CD4-positive, alpha-beta T cell (primary cell): ENCODE data around the gene ZNF77. TPM values are rescaled to one million over a fixed set of nuclear protein-coding genes. Genes with fewer than 3 reads are reported as not detected.

Source experiments
- ATAC-seq: fragments of 200-7000 bp; cut with Tn5 transposase; one replicate; pipeline ENCODE4 v1.10.0; 2022; ENCODE audit warnings: mild to moderate bottlenecking; ENCODE audit not compliant: poor library complexity
- CTCF ChIA-PET: fragments of 350-600 bp; sonication (Branson Sonifier 250); formaldehyde crosslinking; loops from one replicate; lab custom pipeline; 2021; ENCODE audit warnings: antibody characterized with exemption, inconsistent platforms; lab: Charles Lee
- POLR2A ChIA-PET: fragments of 350-600 bp; sonication (Branson Sonifier 250); formaldehyde crosslinking; loops from one replicate; lab custom pipeline; 2021; ENCODE audit warnings: antibody characterized with exemption, inconsistent platforms; lab: Charles Lee
- DNase-seq, 14 experiments: peaks; one replicate each; pipeline ENCODE4 v3.0.0-alpha.2; 2013 to 2020; ENCODE audit warnings: mixed read lengths in 2 of 14
- H3K27ac ChIP-seq, 2 donors: one replicate each; pipeline versions ENCODE4 v1.5.1 to v1.7.0; 2013; ENCODE audit warnings: low read length in 2 of 2, low read depth in 1 of 2, mild to moderate bottlenecking in 1 of 2
- H3K27me3 ChIP-seq, 2 experiments: 1 replicate in 1 of 2; 2 replicates in 1 of 2; pipeline versions ENCODE4 v1.6.1 to v1.7.0; 2013; ENCODE audit warnings: low read length in 2 of 2, control low read depth in 1 of 2, mild to moderate bottlenecking in 1 of 2, moderate library complexity in 1 of 2; ENCODE audit not compliant: insufficient read depth in 2 of 2, control insufficient read depth in 1 of 2
- H3K36me3 ChIP-seq: one replicate; pipeline ENCODE4 v1.6.1; 2013; ENCODE audit warnings: low read length, control low read depth; ENCODE audit not compliant: insufficient read depth
- H3K4me1 ChIP-seq: one replicate; pipeline ENCODE4 v1.6.1; 2013; ENCODE audit warnings: low read length, control low read depth; ENCODE audit not compliant: insufficient read depth
- H3K4me3 ChIP-seq: one replicate; pipeline ENCODE4 v1.5.1; 2013; ENCODE audit warnings: mild to moderate bottlenecking, low read length, moderate library complexity
- H3K9me3 ChIP-seq, 2 experiments: 1 replicate in 1 of 2; 2 replicates in 1 of 2; pipeline versions ENCODE4 v1.6.1 to v1.7.0; 2013; ENCODE audit warnings: low read length in 2 of 2, mild to moderate bottlenecking in 2 of 2, control low read depth in 1 of 2, moderate library complexity in 1 of 2; ENCODE audit not compliant: control insufficient read depth in 1 of 2, insufficient read depth in 1 of 2
- H3K27ac Mint-ChIP-seq: one replicate; pipeline ENCODE4 v1.8.0; 2020; ENCODE audit warnings: mixed read lengths
- H3K27me3 Mint-ChIP-seq: one replicate; pipeline ENCODE4 v1.8.0; 2021; ENCODE audit warnings: mixed read lengths
- H3K36me3 Mint-ChIP-seq: one replicate; pipeline ENCODE4 v1.8.0; 2021; ENCODE audit warnings: low read depth, mixed read lengths
- H3K4me1 Mint-ChIP-seq: one replicate; pipeline ENCODE4 v1.8.0; 2021; ENCODE audit warnings: low read depth, mixed read lengths
- H3K4me3 Mint-ChIP-seq: one replicate; pipeline ENCODE4 v1.8.0; 2020; ENCODE audit warnings: mild to moderate bottlenecking, mixed read lengths
- H3K9me3 Mint-ChIP-seq: one replicate; pipeline ENCODE4 v1.8.0; 2020; ENCODE audit warnings: mixed read lengths
- CTCF ChIP-seq: fragments of 200-600 bp; IDR thresholded peaks from one replicate; pipeline ENCODE4 v1.8.0; 2022; ENCODE audit warnings: antibody characterized with exemption, mild to moderate bottlenecking
- intact Hi-C, 2 experiments: fragments of 100-400 bp; cut with DNase I in 1 of 2; cut with micrococcal nuclease in 1 of 2; formaldehyde crosslinking; loops; one replicate each; pipeline versions ENCODE4 v1.15.1 to v1.9.0; 2023 to 2025; cut with DNase I, micrococcal nuclease
- total RNA-seq, 174 experiments: library from RNA in 2 of 174; stranded (reverse) in 2 of 174; gene quantifications; one replicate each; pipeline ENCODE4 v1.2.3 and lab custom pipeline; 2021 to 2026

The ZNF77 gene
- total RNA-seq, 2 experiments from 2014 or later: 2.0 to 2.4 TPM

GRCh38 chr19:2957160-2957559 is 12.4 kb upstream of the ZNF77 start:
- Mint-ChIP-seq H3K9me3 (no peaks in the 10 kb centered on the region), H3K27ac (no peak overlapping the region), H3K36me3 (no peaks in the 10 kb centered on the region), H3K27me3 (peaks cover 2% of the 10 kb centered on the region), H3K4me1 (peaks cover 4% of the 10 kb centered on the region), H3K4me3 (no peak overlapping the region)
- peaks cover under 1% of the 10 kb centered on the region for H3K4me1 ChIP-seq
- no peak for DNase-seq
- no peaks in the 10 kb centered on the region for H3K9me3 ChIP-seq
- H3K36me3 ChIP-seq: no peaks in the 10 kb centered on the region
- POLR2A ChIA-PET: no interaction called here
- no peak for ATAC-seq
- no peak overlapping the region for H3K4me3 ChIP-seq
- no peak for TF ChIP-seq CTCF
- H3K27me3 ChIP-seq: no peaks in the 10 kb centered on the region
- intact Hi-C loops: loop anchor here in 1 of 2 experiments (10.0 kb wide), 2 partner anchors 318 to 478 kb away; no protein-coding TSS in a partner anchor
- CTCF ChIA-PET: interaction anchor here (1.3 kb wide), 1 partner anchor 151 kb away, joined by 5 read pairs; no protein-coding TSS in a partner anchor
- H3K27ac ChIP-seq: no peak overlapping the region

- no peak overlapping the region for H3K4me3 Mint-ChIP-seq
- H3K27ac Mint-ChIP-seq: no peak overlapping the region
- H3K36me3 Mint-ChIP-seq: peaks cover 8% of the 10 kb centered on the region
- H3K27me3 ChIP-seq: no peaks in the 10 kb centered on the region
- TF ChIP-seq CTCF: no peak
- no peaks in the 10 kb centered on the region for H3K27me3 Mint-ChIP-seq
- ChIA-PET CTCF (no interaction called here), POLR2A (interaction anchor here (0.6 kb wide), 1 partner anchor 1718 kb away, joined by 3 read pairs; no protein-coding TSS in a partner anchor)
- H3K4me3 ChIP-seq: no peak overlapping the region
- H3K4me1 Mint-ChIP-seq: peaks cover 25% of the 10 kb centered on the region
- H3K9me3 Mint-ChIP-seq: no peaks in the 10 kb centered on the region
- intact Hi-C loops: loop anchor here in 1 of 2 experiments (5.0 to 10.0 kb wide), 3 partner anchors 234 to 482 kb away; partner anchors contain the start of gene NCLN
- H3K9me3 ChIP-seq: no peaks in the 10 kb centered on the region
- DNase-seq: no peak
- peaks cover 12% of the 10 kb centered on the region for H3K4me1 ChIP-seq
- ATAC-seq: no peak
- H3K27ac ChIP-seq: no peak overlapping the region
- no peaks in the 10 kb centered on the region for H3K36me3 ChIP-seq
These were observed 8.2 kb upstream of the ZNF77 start for GRCh38 chr19:2952953-2953481.

GRCh38 chr19:2950286-2951124 is 5.7 kb upstream of the ZNF77 start:
- Histone ChIP-seq H3K4me1 (peaks cover 16% of the 10 kb centered on the region), H3K9me3 (no peaks in the 10 kb centered on the region), H3K27me3 (no peaks in the 10 kb centered on the region), H3K27ac (peak overlapping the region; percentile 97 to 98), H3K36me3 (no peaks in the 10 kb centered on the region), H3K4me3 (peak overlapping the region; percentile 82)
- peaks cover 8% of the 10 kb centered on the region for H3K36me3 Mint-ChIP-seq
- intact Hi-C loops: loop anchor here (1.0 to 10.0 kb wide), 6 partner anchors 50 to 484 kb away; partner anchors contain the start of genes NCLN (in 2 of the 2), TLE5 (in 1 of the 2) and ZNF57 (in 1 of the 2)
- ChIA-PET CTCF (interaction anchor here (0.7 to 2.6 kb wide), 19 partner anchors 8 to 402 kb away, joined by 3 to 26 read pairs (median 4); partner anchors contain the start of gene ZNF555), POLR2A (interaction anchor here (0.6 to 2.3 kb wide), 33 partner anchors 9 to 1297 kb away, joined by 3 to 25 read pairs (median 4); partner anchors contain the start of genes AP3D1, MRPL54, NCLN and S1PR4)
- TF ChIP-seq CTCF: no peak
- peak overlapping the region; percentile 95 for H3K4me3 Mint-ChIP-seq
- peak overlapping the region; percentile 96 for H3K27ac Mint-ChIP-seq
- peaks cover 25% of the 10 kb centered on the region for H3K4me1 Mint-ChIP-seq
- no peaks in the 10 kb centered on the region for H3K27me3 Mint-ChIP-seq
- ATAC-seq (peak; percentile 95), DNase-seq (peak; percentile 100)
- no peaks in the 10 kb centered on the region for H3K9me3 Mint-ChIP-seq
